OCI-LY7 (cell line): Measurements from ENCODE around the gene ENOX1.

Experiments
- EZH2phosphoT487 ChIP-seq: fragments of 200-600 bp; sonication (generic); IDR thresholded peaks from 2 replicates; pipeline ENCODE4 v1.6.1; 2018; ENCODE audit warnings: low read depth, borderline replicate concordance, mild to moderate bottlenecking, mixed run types, antibody characterized with exemption, low read length, moderate library complexity, mixed read lengths
- TF ChIP-seq, protein P1 (sequence below): fragments of 200-600 bp; sonication (generic); conservative IDR thresholded peaks from 2 replicates; pipeline ENCODE4 v1.5.1; 2014; ENCODE audit warnings: mild to moderate bottlenecking, antibody characterized with exemption, low read length, moderate library complexity, mixed read lengths

DNA sequence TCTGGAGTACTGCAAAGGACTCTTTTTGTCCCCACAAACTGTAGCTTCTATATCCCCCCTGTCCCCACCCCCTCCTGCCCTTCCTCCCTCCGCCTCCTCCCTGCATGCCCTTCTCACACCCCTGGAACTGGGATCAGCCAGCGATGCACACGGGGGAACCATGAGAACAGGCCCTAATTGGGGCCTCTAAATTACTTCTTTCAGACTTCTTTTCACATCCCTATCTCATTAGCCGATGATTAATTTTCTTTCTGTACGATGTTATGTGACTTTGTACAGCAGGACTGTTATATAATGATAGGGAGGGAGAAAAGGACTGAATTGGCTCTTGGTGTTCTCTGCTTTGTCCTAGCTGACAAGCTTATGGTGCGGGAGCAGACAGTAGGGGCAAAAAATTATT lies 415.9 kb downstream of the ENOX1 start:
- TF ChIP-seq, protein P1, sequence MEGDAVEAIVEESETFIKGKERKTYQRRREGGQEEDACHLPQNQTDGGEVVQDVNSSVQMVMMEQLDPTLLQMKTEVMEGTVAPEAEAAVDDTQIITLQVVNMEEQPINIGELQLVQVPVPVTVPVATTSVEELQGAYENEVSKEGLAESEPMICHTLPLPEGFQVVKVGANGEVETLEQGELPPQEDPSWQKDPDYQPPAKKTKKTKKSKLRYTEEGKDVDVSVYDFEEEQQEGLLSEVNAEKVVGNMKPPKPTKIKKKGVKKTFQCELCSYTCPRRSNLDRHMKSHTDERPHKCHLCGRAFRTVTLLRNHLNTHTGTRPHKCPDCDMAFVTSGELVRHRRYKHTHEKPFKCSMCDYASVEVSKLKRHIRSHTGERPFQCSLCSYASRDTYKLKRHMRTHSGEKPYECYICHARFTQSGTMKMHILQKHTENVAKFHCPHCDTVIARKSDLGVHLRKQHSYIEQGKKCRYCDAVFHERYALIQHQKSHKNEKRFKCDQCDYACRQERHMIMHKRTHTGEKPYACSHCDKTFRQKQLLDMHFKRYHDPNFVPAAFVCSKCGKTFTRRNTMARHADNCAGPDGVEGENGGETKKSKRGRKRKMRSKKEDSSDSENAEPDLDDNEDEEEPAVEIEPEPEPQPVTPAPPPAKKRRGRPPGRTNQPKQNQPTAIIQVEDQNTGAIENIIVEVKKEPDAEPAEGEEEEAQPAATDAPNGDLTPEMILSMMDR = no peak
- TF ChIP-seq EZH2phosphoT487 = no peak
